SKM-1 treated with dmso at 0.1 percent for 144 hours (cell line): Measurements from ENCODE around the gene RECK.
"Not testable (repeated sequence)": the region's sequence is repeated elsewhere in the genome, so short reads cannot be mapped to it uniquely, and the experiment has no call there.

Experiments
- DNase-seq: peaks from one replicate; lab custom pipeline; 2025; ENCODE audit not compliant: unreplicated experiment; lab: John Stamatoyannopoulos, UW

Gene RECK

GRCh38 chr9:36110434-36110833 lies 73.7 kb downstream of the RECK start:
- DNase-seq = no peak

DNA sequence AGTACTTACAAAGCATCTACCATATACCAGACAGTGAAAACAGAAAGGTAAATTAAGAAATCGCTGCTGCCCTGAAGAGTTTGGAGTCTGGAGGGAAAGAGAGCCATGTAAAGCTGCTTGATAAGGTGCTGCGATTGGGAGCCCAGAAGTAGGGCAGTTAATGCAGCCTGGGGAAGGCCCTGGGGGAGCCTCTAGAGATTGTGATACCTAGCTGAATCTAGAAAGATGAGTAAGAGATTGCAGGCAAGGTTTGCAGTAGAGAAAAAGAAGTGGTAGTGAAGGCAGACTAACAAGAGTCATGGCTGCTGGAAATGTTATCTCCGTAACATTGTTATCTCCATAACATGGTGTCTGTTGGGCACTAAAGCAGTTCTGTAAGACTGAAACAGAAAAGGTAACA lies 75.8 kb downstream of the RECK start:
- no peak for DNase-seq

GRCh38 chr9:36113999-36114398 lies 77.3 kb downstream of the RECK start:
- no peak for DNase-seq

DNA sequence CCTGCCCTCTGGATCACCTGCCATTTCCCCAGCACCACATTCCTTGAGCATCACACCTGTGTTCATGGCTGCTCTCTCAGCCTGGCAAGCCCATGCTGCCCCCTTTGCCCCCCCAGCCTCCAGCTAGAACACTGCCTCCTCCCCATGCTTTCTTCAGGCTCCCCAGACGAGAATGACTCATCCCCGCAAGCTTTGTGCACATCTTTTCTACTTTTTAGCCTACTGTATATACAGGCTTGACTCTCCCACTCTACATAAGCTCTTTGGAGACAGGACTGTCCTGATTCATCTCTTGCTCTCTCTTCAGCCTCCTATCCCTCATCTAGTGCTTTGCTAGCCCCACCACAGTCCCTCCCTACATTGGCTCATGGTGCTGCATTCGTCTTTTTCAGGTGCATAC lies 79.9 kb downstream of the RECK start:
- DNase-seq = no peak

GRCh38 chr9:36118201-36118600 lies 81.5 kb downstream of the RECK start:
- no peak for DNase-seq

- DNase-seq = no peak
Observed at GRCh38 chr9:36118706-36119105, 82.0 kb downstream of the RECK start.

DNA sequence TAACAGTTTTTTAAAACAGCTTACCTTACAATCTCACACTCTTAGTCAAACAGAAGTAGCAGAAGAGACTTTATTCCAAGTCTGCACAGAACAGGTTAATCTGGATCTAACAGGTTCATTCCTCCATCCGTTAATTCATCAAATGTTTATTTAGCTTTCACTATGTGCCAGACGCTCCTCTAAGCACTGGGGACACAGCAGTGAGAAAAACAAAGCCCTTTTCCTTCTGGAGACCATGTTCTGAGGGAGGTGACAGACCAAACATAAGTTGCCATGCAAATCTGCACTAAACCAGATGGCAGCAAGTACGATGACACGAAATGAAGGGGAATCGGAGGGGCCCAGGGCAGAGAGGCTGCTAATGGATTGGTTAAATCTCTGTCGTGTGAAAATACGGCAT lies 82.8 kb downstream of the RECK start:
- DNase-seq = no peak

DNA sequence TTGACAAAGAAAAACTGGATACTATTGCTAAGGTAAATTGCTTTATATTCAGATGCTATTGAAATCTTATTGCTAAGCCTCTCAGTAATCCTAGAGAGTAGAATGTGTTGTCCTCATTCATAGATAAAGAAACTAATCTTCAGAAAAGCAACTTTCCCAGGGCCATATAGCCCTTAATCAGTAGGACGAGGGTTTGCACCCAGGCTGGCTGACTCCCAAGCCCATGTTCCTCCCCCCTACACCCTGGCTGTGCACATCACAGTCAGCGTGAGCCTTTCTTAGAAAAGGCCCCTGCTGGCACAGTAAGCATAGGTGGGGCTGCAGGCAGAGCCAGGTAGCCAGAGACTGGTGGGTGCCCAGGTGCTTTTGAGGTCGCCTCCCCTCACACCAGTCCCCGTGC lies 84.0 kb downstream of the RECK start:
- DNase-seq = no peak

GRCh38 chr9:36121971-36122370 lies 85.3 kb downstream of the RECK start:
- DNase-seq = no peak

- DNase-seq = no peak
Observed at GRCh38 chr9:36123515-36123914, 86.8 kb downstream of the RECK start.

- no peak for DNase-seq
Observed at GRCh38 chr9:36125062-36125855, 88.5 kb downstream of the RECK start.

GRCh38 chr9:36126016-36126730 lies 89.5 kb downstream of the RECK start:
- no peak for DNase-seq

GRCh38 chr9:36127652-36128244 lies 91.0 kb downstream of the RECK start:
- peak; percentile 97 for DNase-seq

DNA sequence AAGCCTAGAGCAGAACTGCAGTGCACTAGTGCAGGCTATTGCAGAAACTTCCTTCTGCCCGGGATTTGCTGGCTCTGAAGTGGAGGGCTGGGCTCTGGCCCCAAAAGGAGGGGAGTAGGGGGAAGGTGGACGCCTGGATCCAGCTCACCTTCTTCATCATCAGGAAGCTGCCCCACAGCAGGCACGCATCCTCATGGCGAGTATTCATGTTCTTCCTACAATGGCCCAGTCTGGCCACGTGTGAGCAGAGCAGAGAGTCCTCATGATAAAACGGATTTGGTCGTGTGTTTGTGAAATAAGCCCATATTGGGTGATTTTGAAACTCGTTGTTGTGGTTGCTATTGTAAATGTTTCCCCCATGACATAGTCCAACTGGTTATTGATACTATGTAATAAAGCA lies 91.6 kb downstream of the RECK start:
- DNase-seq = peak; percentile 81

DNA sequence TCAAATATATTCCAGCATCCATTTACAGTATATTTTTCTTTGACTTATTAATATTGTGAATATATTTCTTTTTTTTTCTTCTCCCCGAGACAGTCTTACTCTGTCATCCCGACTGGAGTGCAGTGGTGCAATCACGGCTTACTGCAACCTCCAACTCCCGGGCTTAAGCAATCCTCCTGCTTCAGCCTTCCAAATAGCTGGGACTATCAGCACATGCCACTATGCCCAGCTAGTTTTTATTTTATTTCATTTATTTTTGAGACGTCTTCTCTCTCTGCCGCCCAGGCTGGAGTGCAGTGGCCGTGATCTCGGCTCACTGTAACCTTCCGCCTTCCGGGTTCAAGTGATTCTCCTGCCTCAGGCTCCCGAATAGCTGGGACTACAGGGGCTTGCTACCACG lies 92.4 kb downstream of the RECK start:
- DNase-seq = peak; percentile 31

GRCh38 chr9:36131666-36132065 lies 95.0 kb downstream of the RECK start:
- not testable (repeated sequence) for DNase-seq

DNA sequence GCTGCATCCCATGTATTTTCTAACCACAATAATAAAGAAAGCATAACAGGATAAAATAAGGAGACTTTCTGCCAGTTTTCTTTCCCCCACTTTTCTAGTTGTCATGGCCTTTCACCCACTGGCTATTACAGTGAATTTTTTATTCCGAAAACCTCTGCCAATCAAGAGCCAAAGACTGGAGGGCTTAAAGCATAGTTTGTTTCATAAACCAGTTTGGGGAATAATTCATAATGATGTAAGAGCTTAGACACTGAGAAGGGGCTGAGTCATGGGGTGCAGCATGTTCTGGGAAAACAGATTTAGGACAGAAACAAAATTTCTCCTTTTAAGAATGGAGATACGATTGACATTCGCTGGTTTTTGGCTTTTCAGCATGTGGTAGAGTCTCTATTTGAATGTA lies 95.4 kb downstream of the RECK start:
- DNase-seq = no peak

DNA sequence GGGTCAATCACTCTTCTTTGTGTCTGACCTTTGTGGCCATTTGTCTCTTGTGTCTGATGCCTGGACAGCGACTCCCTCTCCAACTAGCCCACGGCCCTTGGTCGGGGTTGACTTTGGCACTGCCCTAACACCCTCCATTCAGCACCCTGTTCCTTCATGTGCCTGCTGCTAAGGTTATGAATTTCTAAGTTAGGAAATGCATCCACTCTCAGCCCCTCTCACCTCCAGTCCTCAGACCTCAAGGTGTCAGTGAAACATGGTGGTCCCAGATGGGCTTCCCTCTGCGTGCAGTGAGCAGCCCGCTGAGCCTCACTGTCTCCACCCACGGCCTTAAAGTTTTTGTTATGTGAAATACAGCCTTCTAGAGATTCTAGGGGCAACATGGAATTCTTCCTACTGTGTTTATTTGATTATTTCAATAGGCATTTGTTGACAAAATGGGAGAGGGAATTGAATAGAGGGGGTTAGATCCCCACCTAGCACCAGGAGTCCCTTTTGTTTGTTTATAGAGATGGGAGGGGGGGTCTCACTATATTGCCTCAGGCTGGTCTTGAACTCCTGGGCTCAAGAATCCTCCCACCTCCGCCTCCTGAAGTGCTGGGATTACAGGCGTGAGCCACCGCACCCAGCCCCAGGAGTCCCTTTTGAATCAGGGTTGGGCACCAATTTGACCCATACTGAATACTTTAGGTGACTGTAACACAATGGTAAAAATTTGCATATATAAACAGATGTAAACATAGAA lies 98.2 kb downstream of the RECK start:
- no peak for DNase-seq

- no peak for DNase-seq
Observed at GRCh38 chr9:36135741-36136271, 99.1 kb downstream of the RECK start.

GRCh38 chr9:36136272-36136893 lies 99.7 kb downstream of the RECK start, which contains the start of gene GLIPR2:
TSS of gene GLIPR2 (plus strand) at chr9:36136733. CDS start at chr9:36136779, 46 bp downstream.
- peak; percentile 55 for DNase-seq
